Gastroesophageal sphincter (tissue), 3 donors: Measurements from ENCODE around the gene CYP17A1.

Experiments
- EP300 ChIP-seq: sonication (generic); formaldehyde crosslinking; IDR thresholded peaks from one replicate; pipeline ENCODE4 v1.6.1; 2017; ENCODE audit warnings: antibody characterized with exemption, mild to moderate bottlenecking
- POLR2A ChIP-seq, 2 donors: fragments of 450-650 bp; IDR thresholded peaks; one replicate each; pipeline ENCODE4 v1.6.1; 2017; ENCODE audit warnings: antibody characterized with exemption in 2 of 2, mild to moderate bottlenecking in 2 of 2, moderate library complexity in 1 of 2
- POLR2AphosphoS5 ChIP-seq: sonication (generic); formaldehyde crosslinking; IDR thresholded peaks from one replicate; pipeline ENCODE4 v1.6.1; 2017; ENCODE audit warnings: antibody characterized with exemption
- TF ChIP-seq, protein P1 (sequence below), 4 experiments: fragments of 200-600 bp in 2 of 4; fragments of 450-650 bp in 2 of 4; sonication (generic) in 1 of 4; IDR thresholded peaks; one replicate each; pipeline ENCODE4 v1.5.1; 2017 to 2019; ENCODE audit warnings: antibody characterized with exemption in 4 of 4, mild to moderate bottlenecking in 2 of 4, moderate library complexity in 2 of 4

- TF ChIP-seq, protein P1, sequence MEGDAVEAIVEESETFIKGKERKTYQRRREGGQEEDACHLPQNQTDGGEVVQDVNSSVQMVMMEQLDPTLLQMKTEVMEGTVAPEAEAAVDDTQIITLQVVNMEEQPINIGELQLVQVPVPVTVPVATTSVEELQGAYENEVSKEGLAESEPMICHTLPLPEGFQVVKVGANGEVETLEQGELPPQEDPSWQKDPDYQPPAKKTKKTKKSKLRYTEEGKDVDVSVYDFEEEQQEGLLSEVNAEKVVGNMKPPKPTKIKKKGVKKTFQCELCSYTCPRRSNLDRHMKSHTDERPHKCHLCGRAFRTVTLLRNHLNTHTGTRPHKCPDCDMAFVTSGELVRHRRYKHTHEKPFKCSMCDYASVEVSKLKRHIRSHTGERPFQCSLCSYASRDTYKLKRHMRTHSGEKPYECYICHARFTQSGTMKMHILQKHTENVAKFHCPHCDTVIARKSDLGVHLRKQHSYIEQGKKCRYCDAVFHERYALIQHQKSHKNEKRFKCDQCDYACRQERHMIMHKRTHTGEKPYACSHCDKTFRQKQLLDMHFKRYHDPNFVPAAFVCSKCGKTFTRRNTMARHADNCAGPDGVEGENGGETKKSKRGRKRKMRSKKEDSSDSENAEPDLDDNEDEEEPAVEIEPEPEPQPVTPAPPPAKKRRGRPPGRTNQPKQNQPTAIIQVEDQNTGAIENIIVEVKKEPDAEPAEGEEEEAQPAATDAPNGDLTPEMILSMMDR (IDR thresholded peaks at IDR 0.05), result no peak
- TF ChIP-seq EP300, result no peak
- no peak for TF ChIP-seq POLR2A (IDR thresholded peaks at IDR 0.05)
- no peak for TF ChIP-seq POLR2AphosphoS5
Observed at GRCh38 chr10:102813734-102814452, 23.3 kb downstream of the CYP17A1 start.
